SIG-M5 treated with dmso at 0.1 percent for 504 hours (cell line): ENCODE results near the gene ABO.
"Not testable (repeated sequence)": the region's sequence is repeated elsewhere in the genome, so short reads cannot be mapped to it uniquely, and the experiment has no call there.

Source experiments
- DNase-seq: peaks from one replicate; lab custom pipeline; 2025; ENCODE audit not compliant: unreplicated experiment; lab: John Stamatoyannopoulos, UW

Gene ABO

GRCh38 chr9:133226219-133227171, 48.5 kb downstream of the ABO start:
- DNase-seq, result no peak

DNA sequence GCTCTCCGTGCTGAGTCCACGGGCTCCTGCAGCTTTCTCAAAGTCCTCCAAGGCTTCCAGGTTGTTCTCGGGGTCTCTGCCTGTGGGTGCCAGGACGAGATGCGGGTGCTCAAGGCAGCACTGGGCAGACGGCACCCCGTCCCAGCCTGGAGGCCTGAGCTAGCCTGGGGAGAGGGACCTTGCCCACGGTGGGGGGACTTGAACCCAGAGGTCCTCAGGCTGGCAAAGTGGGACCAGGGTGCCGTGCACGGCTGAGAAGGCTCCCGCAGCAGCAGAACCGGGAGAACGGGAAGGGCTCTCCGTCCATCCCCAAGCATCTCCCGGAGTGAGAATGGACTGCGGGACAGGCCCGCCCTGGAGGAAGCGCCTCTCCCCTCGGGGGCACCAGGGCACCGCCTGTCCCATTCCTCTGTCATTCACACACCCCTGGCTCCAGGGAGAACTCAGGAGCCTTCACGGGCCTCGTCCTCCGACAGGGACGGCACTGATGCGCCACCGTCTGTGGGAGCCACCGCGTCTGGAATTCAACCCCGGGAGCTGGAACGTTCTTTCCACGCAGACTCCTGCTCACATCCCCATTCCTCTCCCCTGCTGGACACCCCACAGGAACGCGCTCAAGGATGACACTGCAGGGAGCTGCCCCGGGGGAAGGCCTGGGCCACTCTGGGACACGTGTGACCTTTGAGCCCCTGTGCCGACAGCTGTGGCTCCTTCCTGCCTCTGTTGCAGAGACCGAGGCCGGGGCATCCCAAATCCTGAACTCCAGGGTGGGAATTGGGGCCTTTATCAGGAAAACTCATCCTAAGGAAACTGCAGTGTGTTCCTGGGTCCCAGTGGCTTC, 49.6 kb downstream of the ABO start:
- no peak for DNase-seq

- DNase-seq, result no peak
These were observed 50.2 kb downstream of the ABO start for GRCh38 chr9:133224762-133225161.

GRCh38 chr9:133223159-133223756, 51.7 kb downstream of the ABO start:
- DNase-seq, result not testable (repeated sequence)

GRCh38 chr9:133221994-133222393, 53.0 kb downstream of the ABO start:
- not testable (repeated sequence) for DNase-seq

- DNase-seq, result no peak
These were observed 53.7 kb downstream of the ABO start for GRCh38 chr9:133221177-133221809.

DNA sequence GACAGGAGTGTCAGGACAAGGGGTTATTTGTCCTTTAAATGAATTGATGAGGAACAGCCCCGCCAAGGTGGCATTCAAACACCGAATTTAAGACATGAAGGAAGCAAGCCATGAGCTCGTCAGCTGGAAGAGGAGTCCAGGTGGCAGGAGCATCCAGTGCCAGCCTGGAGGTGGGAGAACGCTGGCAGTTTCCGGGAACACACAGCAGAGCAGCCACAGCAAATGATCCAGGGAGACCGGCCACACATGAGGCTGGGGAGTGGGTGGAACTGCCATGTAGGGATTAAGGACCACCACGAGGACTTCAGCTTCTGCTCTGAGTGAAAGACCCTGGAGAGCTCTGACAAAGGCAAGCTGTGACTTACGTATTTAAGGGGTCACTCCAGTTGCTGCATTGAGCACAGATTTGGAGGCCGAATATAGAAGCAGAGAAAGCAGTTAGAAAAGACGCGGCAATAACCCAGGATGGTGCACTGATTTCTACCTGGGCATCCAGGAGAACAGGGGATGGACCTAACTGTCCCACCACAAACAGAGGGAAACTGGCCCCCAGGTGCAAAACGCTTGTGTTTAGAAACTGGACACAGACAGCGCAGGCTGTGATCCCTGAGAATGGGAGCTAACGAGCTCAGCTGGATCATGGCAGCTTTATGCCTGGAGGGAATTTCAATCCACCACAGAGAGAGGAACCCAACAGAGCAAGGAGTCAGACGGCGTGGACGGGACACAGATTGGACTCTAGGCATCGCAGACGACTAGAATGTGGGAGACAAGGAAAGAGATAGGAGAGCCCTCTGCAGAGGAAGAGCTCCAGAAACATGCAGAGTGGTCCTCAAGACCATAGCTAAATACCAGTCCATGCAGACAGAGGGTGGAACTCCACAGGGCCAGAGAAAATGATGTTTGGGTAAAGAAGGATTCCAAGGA, 56.7 kb downstream of the ABO start:
- DNase-seq, result not testable (repeated sequence)

DNA sequence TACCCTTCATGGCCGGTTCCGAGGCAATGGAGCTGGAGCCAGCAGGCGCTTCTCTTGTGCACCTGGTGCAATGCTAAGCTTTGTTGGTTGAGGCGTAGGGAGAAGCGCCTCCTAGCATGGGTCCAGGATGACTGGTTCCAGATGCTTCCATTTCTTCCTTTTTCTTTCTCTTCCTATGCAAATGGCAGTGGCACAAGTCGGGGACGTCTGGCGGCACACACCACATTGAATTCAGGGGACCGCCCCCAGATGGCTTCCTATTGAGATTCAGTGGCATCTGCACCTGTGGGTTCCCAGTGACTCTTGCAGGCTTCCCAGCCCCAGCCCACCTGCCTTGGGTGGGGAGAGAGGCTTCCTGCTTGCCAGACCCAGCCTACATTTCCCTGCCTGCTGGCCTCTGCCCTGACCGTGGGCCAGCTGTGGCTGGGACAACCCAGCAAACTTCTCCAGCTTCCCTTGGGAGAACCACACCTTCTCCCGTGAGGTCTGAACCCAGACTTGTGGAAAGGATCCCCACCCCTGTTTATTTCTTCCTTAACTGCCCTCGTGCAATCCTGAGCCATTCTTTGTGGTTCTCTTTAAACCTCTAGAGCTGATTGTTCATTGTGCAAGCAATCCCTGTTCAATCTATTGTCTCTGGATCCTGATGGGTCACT, 57.5 kb downstream of the ABO start:
- not testable (repeated sequence) for DNase-seq

GRCh38 chr9:133214276-133214675, 60.7 kb downstream of the ABO start:
- DNase-seq, result not testable (repeated sequence)

DNA sequence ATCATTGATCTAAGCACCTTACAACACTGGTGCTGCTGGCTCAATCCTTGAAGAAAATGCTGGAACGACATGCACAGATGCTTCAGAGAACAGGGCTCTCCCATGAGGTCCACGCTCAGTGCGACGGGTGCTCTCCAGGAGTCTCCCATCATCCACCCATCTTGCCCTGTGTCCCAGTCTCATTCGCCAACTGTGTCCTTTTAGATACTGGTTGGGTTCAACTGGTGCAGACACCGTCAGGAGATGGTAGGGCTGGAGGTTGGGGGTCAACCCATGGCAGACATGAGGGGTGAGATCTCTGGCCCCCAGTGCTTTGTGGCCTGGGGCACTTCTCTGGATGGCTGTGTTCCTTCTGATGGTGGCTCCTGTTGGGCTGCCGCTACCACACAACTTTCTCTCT, 64.4 kb downstream of the ABO start:
- no peak for DNase-seq

GRCh38 chr9:133210202-133210532, 64.8 kb downstream of the ABO start:
- DNase-seq, result no peak

DNA sequence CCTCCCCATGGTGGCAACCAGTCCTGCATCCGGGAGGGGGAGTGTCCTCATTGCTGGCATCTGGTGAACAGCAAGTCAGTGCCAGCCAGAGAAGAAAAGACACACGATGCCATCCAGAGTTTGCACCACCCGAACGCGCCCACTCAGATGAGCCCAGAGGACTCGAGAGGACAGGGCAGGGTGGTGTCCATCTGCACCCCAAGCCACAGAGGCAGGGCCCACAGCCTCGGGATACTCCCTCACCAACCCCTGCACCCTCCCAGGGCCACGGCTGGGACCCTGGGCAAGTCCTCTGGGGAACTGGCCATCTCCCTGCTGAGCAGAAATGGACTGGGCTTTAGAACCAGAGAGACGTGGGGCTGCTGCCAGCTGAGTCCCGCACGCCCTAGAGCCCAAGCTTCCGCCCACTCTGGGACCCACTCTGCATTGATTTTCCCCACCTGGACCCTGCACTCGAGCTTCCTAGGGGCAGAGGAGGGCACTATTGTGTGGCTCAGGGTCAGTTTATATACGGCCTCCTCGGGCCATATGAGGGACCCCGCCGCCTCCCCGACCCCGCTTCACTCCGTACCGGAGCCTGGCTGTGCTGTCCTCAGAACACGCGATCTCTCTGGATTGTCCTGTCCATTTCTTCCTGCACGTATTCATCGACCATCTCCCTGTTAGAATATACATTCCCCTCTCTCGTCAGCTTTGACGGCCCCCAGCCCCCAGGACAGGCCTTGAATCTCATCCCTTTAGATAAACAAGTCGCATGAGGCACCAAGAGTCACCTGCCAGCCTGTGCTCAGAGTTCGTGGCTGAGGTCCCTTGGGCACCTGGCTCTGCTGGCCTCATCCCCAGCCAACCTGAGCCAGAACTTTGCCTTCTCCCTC, 65.4 kb downstream of the ABO start:
- DNase-seq, result not testable (repeated sequence)

DNA sequence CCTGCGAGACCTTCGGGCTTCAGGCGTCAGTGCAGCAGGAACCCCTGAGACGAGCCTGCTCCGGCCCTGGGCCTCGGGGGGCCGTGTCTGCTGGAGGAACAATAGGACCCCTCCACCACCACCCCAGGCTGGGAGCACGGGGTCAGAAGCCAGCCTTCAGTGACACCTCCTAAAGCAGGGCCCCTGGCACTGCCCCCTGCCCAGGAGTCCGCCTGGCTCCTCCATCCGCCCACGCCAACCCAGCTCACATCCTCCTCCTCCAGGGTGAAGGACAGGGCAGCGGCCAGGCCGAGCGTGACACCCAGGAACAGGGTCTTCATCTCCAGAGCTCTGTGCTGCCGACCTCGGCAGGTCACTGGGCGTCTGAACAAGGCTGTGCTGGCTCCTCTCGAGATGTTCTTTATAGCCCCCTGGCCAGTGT, 66.1 kb downstream of the ABO start, which contains the start of gene OBP2B:
TSS of gene OBP2B (minus strand) at position 371 of the 421 bp plus-strand sequence. CDS start at position 320, 51 bp downstream.
- DNase-seq, result not testable (repeated sequence)

DNA sequence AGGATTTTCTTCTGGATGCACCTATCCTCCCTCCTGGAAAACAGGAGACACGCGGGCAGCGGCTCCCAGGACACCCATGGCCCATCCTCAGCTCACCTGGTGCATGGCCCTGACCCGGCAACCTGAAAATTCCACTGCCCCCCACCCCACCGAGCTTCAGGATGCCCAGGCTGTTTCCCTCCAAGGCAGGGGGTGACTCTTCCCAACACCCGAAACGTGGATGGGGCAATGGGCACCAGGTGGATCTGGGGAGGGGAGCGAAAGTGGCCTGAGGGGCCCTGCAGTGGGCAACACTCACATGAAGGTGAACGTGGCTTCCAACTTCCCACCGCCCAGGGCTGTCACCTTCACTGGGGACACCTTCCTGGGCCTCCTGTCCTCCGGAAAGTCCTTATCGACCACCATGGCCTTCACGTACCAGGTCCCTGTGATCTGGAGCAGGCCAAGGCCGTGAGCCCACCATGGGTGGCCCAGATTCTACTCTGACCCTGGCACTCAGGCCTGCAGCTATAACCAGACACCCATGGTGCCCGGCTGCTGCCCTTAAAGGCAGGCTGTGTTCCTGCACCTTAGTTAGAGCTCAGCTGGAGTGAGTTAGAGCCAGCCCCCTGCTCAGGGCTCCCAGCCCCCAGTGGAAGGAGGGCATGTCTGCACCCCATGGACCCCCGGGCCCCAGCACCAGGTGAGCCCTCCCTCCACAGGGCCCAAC, 66.7 kb downstream of the ABO start:
- DNase-seq, result not testable (repeated sequence)

- DNase-seq, result no peak
These were observed 67.3 kb downstream of the ABO start for GRCh38 chr9:133207540-133208170.

DNA sequence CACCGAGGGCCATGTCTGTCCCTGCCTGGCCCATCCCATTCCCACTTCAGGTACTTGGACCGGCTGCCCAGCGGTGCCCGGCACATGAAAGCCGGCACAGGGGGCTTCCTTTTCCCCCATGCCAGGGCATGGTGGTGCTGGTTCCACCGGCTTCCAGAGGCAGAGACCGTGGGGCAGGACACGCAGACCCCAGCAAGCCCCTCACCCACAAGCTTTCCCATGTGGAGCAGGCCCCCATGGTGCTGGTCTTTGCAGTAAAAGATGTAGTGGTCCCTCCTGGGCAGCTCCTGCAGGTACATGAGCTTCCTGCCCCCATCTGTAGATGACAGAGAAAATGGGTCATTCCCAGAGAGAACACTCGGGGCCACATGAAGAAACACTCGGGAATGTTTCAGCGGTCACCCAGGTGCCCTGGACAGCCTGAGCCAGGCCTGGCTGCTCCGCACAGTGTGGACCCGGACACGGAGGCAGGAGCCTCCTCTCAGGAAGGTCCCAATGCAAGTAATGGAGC, 67.9 kb downstream of the ABO start:
- DNase-seq, result no peak
